ENCODE results near the gene SECISBP2L. TPM values are rescaled to one million over a fixed set of nuclear protein-coding genes. Genes with fewer than 3 reads are reported as not detected.

SECISBP2L gene
- total RNA-seq, 4 donors from 2014 or later = 27.7 to 63.2 (median 33.2) TPM

DNA sequence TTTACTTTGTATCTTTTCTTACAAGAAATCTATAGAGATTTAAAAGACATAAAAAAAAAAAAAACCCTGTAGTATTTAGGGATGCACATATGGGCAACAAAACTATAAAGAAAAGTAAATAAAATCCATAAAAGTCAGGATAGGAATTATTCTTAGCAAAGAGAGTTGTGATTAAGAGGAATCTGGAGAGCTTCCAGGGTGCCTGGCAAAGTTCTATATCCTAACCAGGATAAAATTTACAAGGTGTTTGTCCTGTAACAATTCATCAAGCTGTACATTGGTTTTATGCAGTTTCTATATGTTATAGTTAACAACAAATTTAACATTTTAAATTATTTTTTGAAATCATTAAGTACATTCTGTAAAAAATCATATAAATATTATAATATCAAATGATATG, 7.9 kb downstream of the SECISBP2L start:
- TF ChIP-seq POLR2AphosphoS5 (IDR thresholded peaks at IDR 0.05) = no peak
- TF ChIP-seq, protein P1, sequence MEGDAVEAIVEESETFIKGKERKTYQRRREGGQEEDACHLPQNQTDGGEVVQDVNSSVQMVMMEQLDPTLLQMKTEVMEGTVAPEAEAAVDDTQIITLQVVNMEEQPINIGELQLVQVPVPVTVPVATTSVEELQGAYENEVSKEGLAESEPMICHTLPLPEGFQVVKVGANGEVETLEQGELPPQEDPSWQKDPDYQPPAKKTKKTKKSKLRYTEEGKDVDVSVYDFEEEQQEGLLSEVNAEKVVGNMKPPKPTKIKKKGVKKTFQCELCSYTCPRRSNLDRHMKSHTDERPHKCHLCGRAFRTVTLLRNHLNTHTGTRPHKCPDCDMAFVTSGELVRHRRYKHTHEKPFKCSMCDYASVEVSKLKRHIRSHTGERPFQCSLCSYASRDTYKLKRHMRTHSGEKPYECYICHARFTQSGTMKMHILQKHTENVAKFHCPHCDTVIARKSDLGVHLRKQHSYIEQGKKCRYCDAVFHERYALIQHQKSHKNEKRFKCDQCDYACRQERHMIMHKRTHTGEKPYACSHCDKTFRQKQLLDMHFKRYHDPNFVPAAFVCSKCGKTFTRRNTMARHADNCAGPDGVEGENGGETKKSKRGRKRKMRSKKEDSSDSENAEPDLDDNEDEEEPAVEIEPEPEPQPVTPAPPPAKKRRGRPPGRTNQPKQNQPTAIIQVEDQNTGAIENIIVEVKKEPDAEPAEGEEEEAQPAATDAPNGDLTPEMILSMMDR (IDR thresholded peaks at IDR 0.05) = no peak
- no peak for TF ChIP-seq EP300 (IDR thresholded peaks at IDR 0.05; ENCODE audit: low read depth)
- TF ChIP-seq POLR2A (IDR thresholded peaks at IDR 0.05) = no peak
- peaks cover 0 to 11% (median 0%) of the 10 kb centered on the region in 4 donors for H3K36me3 ChIP-seq
- H3K9me3 ChIP-seq = no peaks in the 10 kb centered on the region
- intact Hi-C loops (cut with DNase I; ENCODE audit: low total_unique reads) = no loop called here
- no peak overlapping the region for H3K4me3 ChIP-seq
- H3K27me3 ChIP-seq = no peaks in the 10 kb centered on the region
- DNase-seq = no peak
- H3K4me1 ChIP-seq = peaks cover 13 to 70% (median 37%) of the 10 kb centered on the region in 4 donors
- no peak overlapping the region for H3K27ac ChIP-seq
- in situ Hi-C loops (cut with MboI; ENCODE audit: low pct_ligation_motif_present in 1 of 4, low pct_unique_long_range_greater_than_20kb in 1 of 4, low sequenced_read_pairs in 3 of 4) = no loop called here

DNA sequence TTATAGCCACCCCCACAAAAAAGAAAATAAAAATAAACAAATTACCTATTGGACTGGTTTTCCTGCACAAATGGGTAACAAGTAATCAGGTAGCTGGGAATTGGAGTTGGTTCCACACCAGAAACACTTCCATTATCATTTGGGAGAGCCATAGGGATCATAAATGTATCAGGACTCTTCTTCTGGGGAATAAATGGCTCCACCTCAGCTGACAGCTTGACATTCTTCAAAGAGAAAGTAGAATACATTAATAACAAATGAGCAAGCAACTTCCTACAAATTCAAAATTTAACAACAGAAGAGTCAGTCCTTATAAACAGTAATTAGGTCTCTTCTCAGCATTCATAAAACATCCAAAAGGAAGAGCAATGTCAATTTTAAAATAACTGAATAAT, 8.7 kb downstream of the SECISBP2L start:
- Histone ChIP-seq H3K27ac (peak overlapping the region in 1 of 4 donors; percentile 23), H3K36me3 (peaks cover 0 to 15% (median 0%) of the 10 kb centered on the region in 4 donors), H3K27me3 (no peaks in the 10 kb centered on the region), H3K9me3 (no peaks in the 10 kb centered on the region), H3K4me3 (no peak overlapping the region), H3K4me1 (peaks cover 13 to 61% (median 36%) of the 10 kb centered on the region in 4 donors)
- intact Hi-C loops (cut with DNase I; ENCODE audit: low total_unique reads) = no loop called here
- TF ChIP-seq POLR2A (IDR thresholded peaks at IDR 0.05) (no peak), EP300 (IDR thresholded peaks at IDR 0.05; ENCODE audit: low read depth) (no peak), POLR2AphosphoS5 (IDR thresholded peaks at IDR 0.05) (no peak)
- TF ChIP-seq, protein P1 (IDR thresholded peaks at IDR 0.05) = no peak
- in situ Hi-C loops (cut with MboI; ENCODE audit: low pct_ligation_motif_present in 1 of 4, low pct_unique_long_range_greater_than_20kb in 1 of 4, low sequenced_read_pairs in 3 of 4) = no loop called here
- no peak for DNase-seq

DNA sequence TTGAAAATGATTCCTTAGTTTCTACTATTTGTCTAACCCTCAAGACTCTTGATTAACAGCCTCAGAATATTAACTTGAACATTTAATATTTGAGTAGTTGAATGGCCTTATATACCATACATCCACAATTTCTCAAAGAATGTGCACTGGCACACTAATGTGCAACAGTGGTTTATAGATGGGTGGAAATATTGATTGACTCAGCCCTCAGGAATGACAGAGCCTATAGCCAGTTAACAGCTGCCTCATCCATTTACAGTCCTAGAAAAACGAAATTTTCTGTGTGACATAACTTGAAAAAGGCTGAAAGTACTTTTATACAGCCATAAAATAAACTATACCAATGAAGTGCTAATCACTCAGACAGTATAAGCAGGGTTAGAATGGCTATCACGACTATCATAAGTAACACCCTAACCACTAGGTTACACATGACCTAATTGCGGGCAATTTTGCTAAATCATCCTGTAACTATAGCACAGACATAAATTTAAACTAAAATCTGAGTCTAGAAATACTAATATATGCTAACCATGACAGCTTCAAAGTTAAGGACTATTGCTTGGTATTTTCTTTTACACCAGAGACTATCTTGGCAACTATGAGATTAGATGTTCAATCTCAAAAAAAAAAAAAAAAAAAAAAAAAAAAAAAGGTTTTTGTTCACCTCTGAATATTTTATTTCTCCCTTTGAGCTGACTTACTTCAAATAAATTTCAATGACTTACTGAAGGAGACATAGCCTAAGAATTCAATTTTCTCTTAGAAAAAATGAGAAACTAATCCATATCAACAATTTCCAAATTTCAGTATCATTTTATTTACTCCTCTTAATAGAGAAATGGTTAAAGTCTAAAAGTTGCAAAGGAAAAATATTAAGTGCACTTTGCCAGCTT, 9.3 kb downstream of the SECISBP2L start:
- Histone ChIP-seq H3K4me3 (no peak overlapping the region), H3K36me3 (peaks cover 0 to 15% (median 0%) of the 10 kb centered on the region in 4 donors), H3K27ac (peak overlapping the region in 2 of 4 donors; percentile 27 to 61), H3K27me3 (no peaks in the 10 kb centered on the region), H3K4me1 (peaks cover 13 to 55% (median 34%) of the 10 kb centered on the region in 4 donors), H3K9me3 (no peaks in the 10 kb centered on the region)
- in situ Hi-C loops (cut with MboI; ENCODE audit: low pct_ligation_motif_present in 1 of 4, low pct_unique_long_range_greater_than_20kb in 1 of 4, low sequenced_read_pairs in 3 of 4) (no loop called here), intact Hi-C loops (cut with DNase I; ENCODE audit: low total_unique reads) (no loop called here)
- TF ChIP-seq, protein P1 (IDR thresholded peaks at IDR 0.05) = no peak
- no peak for TF ChIP-seq POLR2A (IDR thresholded peaks at IDR 0.05)
- TF ChIP-seq EP300 (IDR thresholded peaks at IDR 0.05; ENCODE audit: low read depth) = no peak
- no peak for TF ChIP-seq POLR2AphosphoS5 (IDR thresholded peaks at IDR 0.05)
- no peak for DNase-seq
- WGBS, 2 donors (ENCODE audit: low coverage in 1 of 2) = 54 to 57% methylated on average over 3 of the region's 3 CpGs

DNA sequence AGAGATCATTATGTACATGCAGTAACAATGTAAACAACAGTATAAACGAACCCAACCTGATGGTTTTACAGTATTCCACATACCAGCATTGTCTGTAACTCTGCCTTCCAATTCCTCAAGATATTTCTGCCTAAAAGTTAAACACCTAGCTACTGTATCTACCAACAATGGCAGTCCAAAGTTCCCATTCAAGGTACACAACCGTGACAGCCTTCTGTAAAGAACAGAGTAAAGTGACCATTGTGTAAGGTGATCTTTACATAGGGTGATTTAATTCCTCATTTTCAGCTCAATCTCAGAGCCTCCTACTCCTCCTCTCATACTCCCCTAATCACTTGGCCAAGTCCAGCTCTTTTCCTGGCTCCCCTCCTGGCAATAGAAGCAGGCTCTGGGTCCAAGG, 10.4 kb downstream of the SECISBP2L start:
- no peaks in the 10 kb centered on the region for H3K9me3 ChIP-seq

More for the DNA sequence above, 10.4 kb downstream of the SECISBP2L start:
- H3K36me3 ChIP-seq = peaks cover 0 to 15% (median 0%) of the 10 kb centered on the region in 4 donors
- WGBS, 2 donors (ENCODE audit: low coverage in 1 of 2) = 17 to 51% methylated on average over 1 to 2 of the region's 2 CpGs
- in situ Hi-C loops (cut with MboI; ENCODE audit: low pct_ligation_motif_present in 1 of 4, low pct_unique_long_range_greater_than_20kb in 1 of 4, low sequenced_read_pairs in 3 of 4) = no loop called here
- no peak for DNase-seq
- H3K4me3 ChIP-seq = no peak overlapping the region
- TF ChIP-seq POLR2AphosphoS5 (IDR thresholded peaks at IDR 0.05) (no peak), POLR2A (IDR thresholded peaks at IDR 0.05) (no peak), EP300 (IDR thresholded peaks at IDR 0.05; ENCODE audit: low read depth) (no peak)
- TF ChIP-seq, protein P1 (IDR thresholded peaks at IDR 0.05) = no peak
- H3K4me1 ChIP-seq = peaks cover 13 to 44% (median 25%) of the 10 kb centered on the region in 4 donors
- peak overlapping the region in 3 of 4 donors; percentile 27 to 61 (median 41) for H3K27ac ChIP-seq
- H3K27me3 ChIP-seq = no peaks in the 10 kb centered on the region
- intact Hi-C loops (cut with DNase I; ENCODE audit: low total_unique reads) = no loop called here
